ENCODE results near the gene CCL20.

The CCL20 gene

DNA sequence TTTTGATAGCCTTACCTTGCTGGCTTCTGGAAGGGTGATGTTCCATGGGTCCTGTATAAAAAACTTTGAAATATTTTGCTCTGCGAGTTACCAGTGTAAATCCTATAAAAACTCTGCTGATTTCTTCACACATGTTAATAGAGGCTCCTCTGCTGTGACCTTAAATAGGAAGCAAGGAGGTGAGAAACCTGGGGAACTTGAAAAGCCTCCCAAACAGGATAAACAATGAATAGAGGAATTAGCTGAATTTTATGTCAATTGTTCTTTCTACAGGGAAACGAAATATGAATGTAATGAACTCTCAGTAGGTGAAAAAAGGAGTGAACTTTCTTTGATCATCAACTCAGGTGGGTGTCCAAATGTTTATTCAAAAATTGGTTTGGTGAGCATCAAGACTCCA is 10.8 kb upstream of the CCL20 start:
- no peak for DNase-seq (ENCODE audit: low read depth in 2 of 2)

DNA sequence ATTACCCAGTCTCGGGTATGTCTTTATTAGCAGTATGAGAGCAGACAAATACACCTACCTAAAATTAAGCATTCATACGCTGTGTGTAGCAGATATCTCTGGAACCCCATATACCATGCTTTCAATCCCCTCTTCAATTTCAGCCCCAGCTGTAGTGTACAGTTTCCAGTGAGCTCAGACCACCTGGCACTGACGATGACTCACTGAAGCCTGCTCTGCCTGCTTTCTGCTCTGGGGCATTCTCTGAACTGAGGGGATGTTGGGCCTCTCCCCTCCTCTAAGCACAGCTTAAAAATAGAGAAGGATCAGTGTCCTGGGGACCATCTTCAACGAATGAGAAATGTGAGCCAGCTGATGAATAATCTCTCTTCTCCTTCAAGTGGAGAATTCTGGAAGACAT is 8.7 kb upstream of the CCL20 start:
- DNase-seq (ENCODE audit: low read depth in 2 of 2), result no peak

DNA sequence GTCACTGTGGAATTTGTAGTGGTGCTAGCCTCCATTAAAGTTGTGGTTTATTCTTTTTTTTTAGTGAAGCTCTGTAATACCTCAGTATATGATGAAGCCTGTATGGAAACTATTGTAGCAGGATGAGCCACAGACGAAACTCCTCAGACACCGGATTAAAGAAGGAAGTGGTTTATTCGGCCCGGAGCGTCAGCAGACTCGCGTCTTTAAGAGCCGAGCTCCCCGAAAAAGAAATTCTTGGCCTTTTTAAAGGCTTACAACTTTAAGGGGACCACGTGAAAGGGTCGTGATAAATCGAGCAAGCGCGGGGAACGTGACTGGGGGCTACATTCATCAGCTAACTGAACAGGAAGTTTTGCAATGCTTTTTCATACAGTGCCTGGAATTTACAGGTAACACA is 8.1 kb upstream of the CCL20 start:
- DNase-seq (ENCODE audit: low read depth in 2 of 2), result no peak

DNA sequence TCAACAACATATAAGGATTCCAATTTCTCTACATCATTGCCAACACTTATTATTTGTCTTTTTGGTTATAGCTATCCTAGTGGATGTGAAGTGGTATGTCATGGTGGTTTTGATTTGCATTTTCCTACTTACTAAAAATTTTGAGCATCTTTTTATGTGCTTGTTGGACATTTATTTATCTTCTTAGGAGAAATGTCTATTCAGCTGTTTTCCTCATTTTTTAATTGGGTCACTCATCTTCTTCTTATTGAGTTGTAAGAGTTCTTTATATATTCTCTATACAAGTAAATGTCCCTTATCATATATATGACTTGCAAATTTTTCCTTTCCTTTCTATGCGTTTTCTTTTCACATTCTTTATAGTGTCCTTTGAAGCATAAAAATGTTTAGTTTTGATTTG is 4.7 kb upstream of the CCL20 start:
- no peak for DNase-seq (ENCODE audit: low read depth in 2 of 2)

DNA sequence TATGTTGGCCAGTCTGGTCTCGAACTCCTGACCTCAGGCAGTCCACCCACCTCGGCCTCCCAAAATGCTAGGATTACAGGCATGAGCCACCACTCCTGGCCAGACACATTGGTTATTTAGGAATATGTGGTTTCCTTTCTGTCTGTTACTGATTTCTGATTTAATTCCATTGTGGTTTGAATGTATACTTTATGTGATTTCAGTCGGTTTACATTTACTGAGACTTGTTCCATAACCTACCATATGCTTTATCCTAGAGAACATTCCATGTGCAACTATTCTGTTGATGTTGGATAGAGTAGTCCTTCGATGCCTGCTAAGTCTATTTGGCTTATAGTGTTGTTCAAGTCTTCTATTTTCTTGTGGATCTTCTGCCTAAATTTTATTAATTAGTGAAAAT is 1.6 kb upstream of the CCL20 start:
- DNase-seq (ENCODE audit: low read depth in 2 of 2), result no peak

DNA sequence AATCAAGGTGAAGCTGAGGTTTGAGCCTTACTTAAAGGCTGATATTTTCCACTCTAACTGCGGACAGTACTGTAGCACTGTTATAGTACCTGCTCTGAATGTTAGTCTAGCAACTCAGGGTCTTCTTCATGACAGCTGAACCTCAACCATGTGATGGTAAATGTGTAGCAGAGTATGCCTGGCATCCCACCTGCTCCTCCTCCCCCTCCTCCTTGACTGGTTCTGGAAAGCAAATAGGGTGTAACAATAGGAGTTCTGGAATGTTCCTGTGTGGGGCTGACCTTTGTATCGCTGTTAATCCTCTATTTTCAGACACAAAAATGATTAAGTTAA is 447 bp upstream of the CCL20 start:
- DNase-seq (ENCODE audit: low read depth in 2 of 2), result no peak

DNA sequence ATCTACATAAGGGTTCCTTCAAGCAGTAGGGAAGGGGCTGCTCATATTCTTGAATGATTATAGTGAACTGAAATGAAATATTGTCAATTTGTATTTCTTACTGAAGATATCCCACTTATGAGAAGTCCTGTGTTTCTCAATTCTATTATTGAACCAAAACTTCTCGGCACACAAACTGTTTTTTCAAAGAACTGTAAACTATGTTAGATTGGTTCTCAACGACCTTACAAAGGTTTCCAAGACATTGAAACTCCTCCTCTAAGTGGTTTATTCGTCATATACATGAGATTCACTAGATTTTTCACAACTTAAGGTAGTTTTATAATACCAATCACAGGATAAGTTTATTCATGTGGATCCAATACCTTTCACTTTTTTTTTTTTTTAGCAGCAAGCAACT is 1.4 kb downstream of the CCL20 start:
- DNase-seq (ENCODE audit: low read depth in 2 of 2), result no peak

DNA sequence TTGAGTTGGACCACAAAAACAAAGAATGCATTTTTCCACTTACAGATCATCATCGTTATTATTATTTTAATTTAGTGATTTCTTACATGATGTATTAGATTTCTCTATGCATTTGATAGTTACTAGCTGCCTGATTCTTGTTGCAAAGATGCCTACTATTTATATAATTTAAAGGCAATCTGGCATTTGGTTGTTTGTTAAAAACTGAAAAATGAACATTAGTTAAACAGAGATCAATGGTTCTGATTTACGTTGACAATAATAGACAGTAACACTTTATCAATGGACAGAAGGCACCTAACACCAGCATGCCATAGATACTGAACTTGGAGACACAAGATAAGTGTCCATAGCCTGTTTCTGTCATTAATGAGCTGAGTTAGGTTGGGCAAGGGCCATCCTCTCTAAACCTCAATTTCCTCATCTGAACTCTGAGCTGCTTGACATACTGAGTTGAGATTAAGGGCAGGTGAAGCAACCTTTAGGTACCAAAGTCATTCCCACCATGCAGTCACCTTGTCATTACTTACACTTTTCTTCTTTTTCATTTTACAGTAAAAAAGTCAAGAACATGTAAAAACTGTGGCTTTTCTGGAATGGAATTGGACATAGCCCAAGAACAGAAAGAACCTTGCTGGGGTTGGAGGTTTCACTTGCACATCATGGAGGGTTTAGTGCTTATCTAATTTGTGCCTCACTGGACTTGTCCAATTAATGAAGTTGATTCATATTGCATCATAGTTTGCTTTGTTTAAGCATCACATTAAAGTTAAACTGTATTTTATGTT is 3.1 kb downstream of the CCL20 start:
- no peak for DNase-seq (ENCODE audit: low read depth in 2 of 2)

DNA sequence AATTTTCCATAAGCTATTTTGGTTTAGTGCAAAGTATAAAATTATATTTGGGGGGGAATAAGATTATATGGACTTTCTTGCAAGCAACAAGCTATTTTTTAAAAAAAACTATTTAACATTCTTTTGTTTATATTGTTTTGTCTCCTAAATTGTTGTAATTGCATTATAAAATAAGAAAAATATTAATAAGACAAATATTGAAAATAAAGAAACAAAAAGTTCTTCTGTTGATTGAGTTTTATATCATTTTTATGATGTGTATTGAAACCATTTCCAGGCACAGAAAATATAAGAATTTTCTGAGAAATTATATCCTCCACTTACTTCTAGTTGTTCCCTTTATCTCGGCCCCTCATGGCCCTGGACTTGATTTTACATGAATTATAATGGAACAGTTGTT is 3.7 kb downstream of the CCL20 start:
- no peak for DNase-seq (ENCODE audit: low read depth in 2 of 2)

DNA sequence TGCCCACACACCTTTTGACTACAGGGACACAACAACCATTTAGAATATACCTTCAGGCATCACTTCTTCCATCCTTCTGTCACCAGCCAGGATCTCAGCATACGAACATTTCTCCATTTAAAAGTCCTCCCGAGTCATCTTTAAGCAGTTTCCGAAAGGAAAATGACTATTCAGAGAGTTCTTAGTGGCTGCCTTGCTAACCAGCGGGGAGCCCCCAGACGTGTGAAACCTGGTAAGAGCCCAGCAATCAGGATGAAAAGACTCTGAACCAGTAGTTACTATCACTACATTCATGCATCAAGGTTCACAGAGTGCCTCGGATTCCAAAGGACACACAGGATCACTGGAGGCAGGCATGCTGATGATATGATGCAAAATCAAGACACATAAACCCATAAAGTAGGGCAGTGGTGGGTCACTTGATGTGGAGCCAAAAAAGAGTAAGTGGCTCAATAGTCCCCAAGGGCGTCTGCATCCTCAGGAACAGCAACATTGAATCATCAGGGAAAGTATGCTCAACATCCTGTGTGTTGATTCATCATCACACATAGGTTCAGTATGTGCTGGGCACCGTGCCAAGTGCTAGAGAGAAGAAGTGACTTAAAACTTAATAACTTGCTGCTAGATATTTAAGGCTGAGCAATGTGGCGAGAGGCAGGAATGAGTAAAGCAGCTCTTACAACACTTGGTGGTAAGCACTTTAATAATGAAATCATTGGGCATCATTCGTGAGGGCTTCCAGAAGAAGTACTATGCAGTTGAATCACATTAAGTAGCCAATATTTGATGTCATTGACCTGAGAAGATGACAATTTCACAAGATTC is 4.4 kb downstream of the CCL20 start:
- peak; percentile 100 for DNase-seq (ENCODE audit: low read depth in 2 of 2)

DNA sequence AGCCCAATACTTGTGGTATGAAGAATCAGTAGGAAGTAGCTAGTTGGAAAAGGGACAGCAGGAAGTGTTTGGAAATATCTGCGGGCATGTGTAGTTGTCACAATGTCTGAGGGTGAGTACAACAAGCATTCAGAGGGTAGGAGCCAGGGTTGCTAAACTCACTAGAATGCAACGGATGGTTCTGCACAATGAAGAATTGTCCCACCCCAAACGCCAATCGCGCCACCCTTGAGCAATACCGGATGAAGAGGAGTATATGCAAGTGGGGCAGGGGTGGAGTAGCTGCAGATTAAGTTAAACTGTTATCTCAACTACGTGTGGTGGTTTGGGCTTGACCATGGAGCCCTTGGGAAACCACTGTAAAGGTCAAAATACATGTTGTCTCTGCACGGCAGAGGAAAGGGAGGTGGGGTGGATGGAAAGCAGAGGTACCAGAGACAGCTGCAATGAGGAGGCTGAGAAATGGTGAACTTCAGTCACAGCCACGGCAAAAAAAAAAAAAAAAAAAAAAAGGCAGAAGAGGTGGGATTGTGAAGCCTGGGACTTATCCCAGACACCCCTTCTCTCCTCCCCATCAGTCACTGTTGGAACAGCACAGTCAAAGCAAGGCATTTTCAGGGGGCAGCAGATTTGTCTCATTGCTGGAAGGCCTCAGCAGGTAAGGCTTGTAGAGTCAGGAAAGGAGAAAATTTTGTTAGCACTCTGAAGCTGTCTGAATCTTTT is 5.2 kb downstream of the CCL20 start:
- DNase-seq (ENCODE audit: low read depth in 2 of 2), result no peak

DNA sequence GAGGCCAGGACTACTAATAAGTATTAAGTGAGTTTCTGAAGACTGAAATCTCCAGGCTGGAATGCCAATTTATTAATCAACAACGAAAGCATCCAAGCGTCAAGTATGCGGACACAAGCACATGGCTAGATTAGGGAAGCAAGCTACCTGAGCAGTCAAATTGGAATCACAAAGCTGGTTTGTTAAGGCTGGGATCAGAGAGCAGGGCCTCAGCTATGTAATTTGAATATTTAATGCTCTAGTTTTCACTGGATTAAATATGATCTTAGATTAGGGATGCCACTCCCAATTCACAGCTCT is 5.7 kb downstream of the CCL20 start:
- DNase-seq (ENCODE audit: low read depth in 2 of 2), result no peak

DNA sequence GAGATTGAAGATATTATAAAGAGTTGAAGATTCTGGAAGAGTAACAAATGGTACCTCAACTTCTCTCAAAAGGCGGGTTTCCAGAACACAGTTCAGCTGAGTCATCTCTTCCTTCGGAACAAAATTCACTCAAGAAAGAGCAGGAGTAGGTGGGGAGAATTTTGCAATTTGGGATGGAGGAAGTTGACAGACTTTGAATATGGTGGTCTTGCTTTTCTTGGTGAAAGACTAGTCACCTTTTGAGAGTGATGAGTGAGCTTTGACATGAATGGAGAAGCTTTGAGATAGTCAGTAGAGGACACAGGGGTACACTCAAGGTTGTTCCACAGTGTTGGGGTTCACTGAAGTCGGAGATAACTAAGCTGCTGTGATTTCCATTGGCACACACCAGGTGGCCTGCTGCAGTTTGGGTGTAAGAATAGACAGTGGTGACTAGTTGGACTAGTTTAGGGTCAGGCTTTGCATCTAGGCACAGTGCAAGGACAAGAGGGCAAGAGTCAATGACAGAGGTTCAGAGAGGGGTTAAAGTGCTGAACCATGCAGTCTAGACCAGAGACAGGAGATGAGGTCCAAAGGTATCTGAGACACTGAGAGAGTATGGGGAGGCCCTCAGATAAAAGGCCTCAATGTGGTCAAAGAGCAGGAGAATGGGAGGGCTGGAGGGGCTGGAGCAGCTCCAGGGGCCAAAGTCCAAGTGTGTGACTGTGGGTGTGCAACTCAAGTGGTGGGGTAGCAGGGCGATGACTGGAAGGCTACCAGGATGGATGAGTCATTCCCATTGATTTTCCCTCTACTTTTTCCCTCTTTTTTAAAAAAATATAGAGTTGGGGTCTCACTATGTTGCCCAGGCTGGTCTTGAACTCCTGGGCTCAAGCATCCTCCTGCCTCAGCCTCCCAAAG is 7.7 kb downstream of the CCL20 start:
- DNase-seq (ENCODE audit: low read depth in 2 of 2), result no peak

DNA sequence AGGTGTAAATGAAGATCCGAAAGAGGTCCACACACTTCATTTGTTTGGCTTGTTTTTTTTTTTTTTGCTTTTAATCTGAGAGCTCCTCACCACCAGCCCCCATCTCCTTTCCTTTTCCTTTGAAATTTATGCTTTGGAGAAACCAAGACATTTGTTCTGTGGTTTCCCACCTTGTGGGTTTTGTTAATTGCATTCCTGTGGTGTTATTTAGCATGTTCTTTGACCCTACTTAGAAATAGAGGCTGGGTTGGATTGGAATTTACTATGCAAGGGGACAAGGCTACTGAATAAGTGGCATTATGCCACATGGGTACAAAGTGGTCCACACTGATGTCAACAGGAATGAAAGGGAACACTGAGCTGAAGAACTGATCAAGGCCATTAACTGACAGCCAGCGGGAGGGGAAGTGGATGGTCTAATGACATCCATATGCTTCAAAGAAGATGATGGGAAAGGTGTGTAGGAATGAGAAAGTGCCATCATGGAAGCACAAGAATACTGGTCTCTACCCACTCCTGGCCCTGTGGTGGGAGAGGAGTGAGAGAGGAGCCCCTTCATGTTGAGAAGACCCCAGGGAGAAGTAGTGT is 8.9 kb downstream of the CCL20 start:
- DNase-seq (ENCODE audit: low read depth in 2 of 2), result peak; percentile 11 to 22

DNA sequence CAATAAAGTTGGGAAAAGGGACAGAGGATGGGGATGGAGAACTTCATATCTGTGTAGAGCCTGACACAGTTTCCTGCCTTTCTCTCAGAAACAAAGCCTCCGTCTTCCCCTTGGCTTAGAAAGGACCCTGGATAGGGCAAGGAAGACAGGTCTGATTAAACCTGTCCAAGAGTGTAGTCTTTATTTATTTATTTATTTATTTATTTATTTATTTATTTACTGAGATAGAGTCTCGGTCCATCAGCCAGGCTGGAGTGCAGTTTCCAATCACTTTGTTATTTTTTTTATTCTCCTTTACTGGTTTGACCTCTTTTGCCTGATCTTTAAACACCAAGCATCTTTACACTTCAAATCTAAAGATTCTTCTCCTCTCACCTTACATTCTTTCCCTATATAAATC is 10.3 kb downstream of the CCL20 start:
- no peak for DNase-seq (ENCODE audit: low read depth in 2 of 2)

DNA sequence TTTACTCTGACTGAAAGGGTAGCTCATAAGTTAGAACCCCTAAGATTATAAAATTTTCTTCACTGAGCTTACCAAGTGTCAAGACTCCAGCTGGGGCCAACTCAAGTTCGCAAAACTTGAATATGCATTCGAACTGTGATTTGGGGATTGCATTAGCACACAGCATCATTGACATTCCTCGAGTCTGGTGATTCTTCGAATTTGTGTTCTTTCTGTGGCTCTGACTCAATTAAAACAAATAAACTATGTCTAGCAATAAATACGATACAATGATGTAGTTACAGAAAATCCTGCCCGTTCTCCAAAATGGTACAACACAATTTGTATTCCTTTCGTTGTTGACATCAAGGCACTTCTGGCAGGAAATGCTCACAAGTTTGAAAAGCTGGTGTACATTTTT is 11.1 kb downstream of the CCL20 start:
- DNase-seq (ENCODE audit: low read depth in 2 of 2), result no peak

DNA sequence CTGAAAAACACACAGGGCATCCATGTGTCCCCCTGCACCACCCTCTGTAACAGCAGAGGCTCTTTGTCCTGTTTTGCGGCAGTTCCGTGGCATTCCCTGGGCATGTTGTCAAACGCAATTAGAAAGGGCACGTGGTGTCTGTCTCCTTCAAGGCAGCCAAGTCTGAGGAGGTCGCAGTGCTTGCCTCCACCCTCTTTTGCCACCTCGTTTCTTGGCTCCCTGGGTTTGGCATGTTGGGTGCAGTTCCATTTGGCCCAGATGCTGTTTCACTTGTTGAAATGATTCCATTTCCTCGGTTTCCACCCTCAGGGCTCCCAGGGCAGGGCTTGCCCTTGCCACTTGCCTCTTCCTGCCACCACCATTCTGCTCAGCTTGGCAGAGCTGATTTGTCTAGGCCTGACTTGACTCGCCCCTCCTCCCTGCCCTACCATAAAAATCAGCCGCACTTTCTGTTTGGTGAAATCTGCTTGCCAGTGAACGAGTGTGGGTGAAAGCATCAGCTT is 12.4 kb downstream of the CCL20 start:
- DNase-seq (ENCODE audit: low read depth in 2 of 2), result no peak

DNA sequence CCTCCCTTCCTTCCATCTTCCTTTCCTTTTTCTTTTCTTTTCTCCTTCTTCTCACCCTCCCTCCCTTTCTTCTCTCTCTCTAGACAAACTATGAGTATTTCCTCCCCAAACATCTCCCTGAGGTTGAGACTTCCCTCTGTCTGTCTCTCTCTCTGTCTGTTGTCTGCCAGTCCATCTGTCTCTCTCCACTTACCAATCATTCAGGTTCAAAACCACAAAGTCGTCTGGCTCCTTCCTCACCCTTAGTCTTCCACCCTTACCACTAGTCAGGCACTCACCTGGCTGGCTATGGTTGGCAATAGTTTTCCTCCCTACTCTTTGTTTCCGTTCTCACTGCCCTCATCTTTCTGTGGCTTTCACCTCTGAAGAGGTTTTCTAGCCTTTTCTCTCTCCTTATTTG is 12.9 kb downstream of the CCL20 start:
- DNase-seq (ENCODE audit: low read depth in 2 of 2), result no peak

DNA sequence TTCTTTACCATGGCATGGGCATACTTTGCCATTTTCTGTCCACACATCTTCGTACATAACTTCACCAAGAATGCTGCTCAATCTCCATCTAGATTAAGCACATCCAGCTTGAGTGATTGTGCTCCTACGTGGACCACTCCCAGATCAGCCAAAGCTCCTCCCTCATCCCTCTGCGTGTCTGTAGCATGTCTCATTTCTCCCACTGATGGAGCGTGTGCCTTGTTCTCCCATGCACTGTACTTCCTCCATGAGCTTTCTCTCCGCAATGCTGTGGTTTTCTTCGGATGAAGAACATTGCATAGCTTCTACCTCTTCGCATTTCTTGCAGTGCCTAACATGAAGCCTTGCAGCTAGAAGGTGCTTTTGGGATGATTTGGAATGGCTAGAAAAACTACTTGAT is 13.5 kb downstream of the CCL20 start:
- no peak for DNase-seq (ENCODE audit: low read depth in 2 of 2)

DNA sequence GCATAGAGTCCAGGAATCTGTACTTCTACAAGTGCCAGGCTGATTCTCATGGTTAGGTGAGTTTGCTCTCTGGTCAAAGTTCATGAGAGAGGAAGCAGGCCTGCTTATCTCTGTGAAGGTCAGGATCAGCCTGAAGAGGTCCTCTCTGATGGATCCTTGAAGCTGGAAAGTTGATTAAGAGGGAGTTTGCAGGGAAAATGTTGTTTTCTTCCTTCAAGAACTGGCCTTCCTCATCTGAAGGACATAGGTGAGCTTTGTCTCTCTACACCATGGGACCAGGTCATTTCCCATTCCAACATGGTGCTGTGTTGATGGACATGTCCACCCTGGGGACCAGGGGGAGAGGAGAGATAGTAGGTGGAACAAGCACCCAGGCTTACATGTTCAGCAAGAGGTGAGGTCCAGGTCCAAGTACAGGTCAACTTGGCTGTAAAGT is 14.9 kb downstream of the CCL20 start:
- no peak for DNase-seq (ENCODE audit: low read depth in 2 of 2)

DNA sequence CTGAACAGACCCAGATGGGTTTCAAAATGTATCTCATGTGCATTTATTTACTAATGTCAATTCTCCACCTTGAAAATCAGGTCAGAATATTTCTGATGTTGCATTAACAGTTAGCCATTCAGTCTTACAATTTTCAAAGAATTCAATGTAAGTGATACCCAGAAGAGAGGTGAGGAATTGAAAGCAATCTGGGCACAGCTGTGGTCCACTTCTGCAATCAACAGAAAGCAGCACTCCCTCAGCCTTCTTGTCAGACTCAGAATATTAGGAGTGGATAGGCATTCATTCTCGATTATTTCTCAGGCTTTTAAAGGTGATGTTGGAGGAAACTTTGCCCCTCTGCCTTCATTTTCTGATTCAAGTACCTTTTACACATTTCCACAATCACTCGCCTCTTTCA is 15.7 kb downstream of the CCL20 start:
- no peak for DNase-seq (ENCODE audit: low read depth in 2 of 2)
